GM21825 (cell line): Measurements from ENCODE around the gene ABHD14A.
A peak's percentile ranks its signal among the peaks of the same experiment; 100 is the strongest.
"Not testable (repeated sequence)": the region's sequence is repeated elsewhere in the genome, so short reads cannot be mapped to it uniquely, and the experiment has no call there.

ENCODE experiments used
- ATAC-seq: cut with Tn5 transposase; IDR thresholded peaks from one replicate; pipeline ENCODE4 v1.9.1; 2021; ENCODE audit warnings: mild to moderate bottlenecking, moderate library complexity; ENCODE audit not compliant: unreplicated experiment

The ABHD14A gene

GRCh38 chr3:51974963-51975851 lies at the start of gene ABHD14A:
Gene ABHD14A (plus strand): TSS chr3:51975064. CDS start chr3:51975136, 72 bp downstream.
- ATAC-seq = peak; percentile 58

DNA sequence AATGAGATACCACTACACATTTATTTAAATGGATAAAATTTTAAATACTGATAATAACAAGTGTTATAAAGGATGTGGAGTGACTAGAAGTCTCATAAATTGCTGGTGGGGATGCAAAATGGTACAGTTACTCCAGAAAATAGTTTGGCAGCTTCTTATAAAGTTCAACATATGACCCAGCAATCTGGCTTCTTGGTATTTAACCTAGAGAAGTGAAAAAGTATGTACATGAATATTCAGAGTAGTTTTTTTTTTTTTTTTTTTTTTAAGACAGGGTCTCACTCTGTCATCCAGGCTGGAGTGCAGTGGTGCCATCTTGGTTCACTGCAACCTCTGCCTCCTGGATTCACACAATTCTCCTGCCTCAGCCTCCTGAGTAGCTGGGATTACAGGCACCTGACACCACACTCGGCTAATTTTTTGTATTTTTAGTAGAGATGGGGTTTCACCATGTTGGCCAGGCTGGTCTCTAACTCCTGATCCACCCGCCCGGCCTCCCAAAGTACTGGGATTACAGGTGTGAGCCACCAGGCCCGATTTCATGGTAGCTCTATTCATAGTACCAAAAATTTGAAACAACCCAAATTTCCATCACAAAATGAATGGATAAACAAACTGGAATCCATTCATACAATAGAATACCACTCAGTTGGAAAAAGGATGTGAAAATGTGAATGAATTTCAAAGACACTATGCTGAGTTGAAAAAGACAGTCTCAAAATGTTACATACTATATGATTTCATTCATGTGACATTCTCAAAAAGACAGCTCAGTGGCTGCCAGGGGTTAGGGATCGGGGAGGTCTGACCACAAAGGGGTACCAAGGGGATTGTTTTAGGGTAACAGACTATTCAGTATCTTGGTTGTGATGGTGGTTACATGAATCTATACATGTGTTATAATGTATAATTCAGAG lies 47.5 kb upstream of the ABHD14A start:
- no peak for ATAC-seq

DNA sequence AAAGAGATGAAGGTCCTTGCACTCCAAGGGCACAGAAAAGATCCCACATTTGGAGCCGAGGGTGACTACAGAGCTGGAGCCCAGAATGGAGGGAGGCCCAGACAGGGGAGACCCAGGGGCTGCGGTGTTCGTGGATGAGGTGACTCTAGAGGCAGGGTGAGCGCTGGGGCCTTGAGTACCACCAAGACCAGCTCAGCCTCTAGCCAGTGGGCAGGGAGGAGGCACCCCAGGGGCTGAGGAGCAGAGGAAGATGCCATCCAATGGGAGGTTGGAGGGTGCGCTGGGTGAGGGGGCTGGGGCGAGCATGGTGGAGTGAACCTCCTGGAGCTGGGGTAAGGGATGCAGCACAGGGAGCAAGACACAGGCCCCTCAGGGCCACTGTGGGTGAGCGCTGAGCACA lies 46.4 kb upstream of the ABHD14A start:
- no peak for ATAC-seq

- ATAC-seq = not testable (repeated sequence)
These were observed 45.9 kb upstream of the ABHD14A start for GRCh38 chr3:51928981-51929380.

- no peak for ATAC-seq
These were observed 45.4 kb upstream of the ABHD14A start for GRCh38 chr3:51929420-51930003.

DNA sequence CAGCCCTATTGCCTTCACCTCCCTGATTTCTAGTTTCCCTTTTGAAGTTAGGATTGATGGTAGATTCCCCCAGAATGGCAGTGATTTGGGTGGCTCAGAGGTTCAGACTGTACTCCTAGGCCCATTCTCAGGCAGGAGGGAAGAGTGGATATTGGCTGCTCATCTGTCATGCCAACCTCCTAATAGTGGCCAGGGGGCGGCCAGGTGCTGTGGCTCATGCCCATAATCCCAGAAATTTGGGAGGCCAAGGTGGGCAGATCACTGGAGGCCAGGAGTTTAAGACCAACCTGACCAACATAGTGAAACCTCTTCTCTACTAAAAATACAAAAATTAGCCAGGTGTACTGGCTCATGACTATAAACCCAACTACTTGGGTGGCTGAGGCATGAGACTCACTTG lies 44.4 kb upstream of the ABHD14A start:
- ATAC-seq = no peak

- no peak for ATAC-seq
These were observed 43.1 kb upstream of the ABHD14A start for GRCh38 chr3:51931756-51932155.

DNA sequence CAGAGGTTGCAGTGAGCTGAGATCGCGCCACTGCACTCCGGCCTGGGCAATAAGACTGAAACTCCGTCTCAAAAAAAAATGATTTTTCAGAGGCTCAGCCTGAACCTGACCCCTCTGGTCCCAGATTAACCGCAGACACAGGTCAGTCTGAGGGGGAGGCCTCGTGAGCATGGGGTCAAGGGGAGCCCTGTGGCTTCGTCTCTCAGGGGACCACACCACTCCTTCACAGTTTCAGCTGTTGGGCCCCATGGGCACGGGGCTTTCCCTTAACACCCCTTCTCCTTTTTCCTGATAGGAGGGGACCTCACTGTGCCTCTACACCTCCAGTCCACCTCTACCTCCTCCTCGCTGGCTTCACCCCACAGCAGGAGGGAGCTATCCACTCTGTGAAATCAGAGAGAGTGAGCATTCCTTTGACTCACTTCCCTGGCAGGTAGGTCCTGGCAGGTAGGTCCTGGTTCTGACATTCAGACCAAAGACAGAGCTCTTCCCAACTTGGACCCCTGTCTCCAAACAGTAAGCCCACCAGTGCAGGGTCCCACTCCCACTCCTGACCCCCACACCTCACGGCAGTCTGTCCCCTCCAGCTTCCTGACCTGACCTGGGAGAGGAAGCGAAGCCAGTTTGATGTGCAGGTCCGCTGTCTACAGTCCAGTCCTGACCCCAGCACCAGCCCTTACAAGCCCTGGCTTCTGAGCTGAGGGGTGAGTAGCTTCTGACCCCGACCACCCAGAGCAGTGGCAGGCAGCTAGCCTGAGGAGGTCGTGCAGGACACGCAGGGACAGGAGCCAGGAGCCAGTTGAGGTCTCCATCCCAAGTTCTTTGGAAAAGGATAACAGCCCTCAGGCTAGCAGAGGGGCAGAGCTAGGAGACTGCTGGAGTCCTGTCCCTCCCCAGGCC lies 42.1 kb upstream of the ABHD14A start:
- no peak for ATAC-seq

GRCh38 chr3:51933471-51934138 lies 41.3 kb upstream of the ABHD14A start:
- ATAC-seq = no peak

DNA sequence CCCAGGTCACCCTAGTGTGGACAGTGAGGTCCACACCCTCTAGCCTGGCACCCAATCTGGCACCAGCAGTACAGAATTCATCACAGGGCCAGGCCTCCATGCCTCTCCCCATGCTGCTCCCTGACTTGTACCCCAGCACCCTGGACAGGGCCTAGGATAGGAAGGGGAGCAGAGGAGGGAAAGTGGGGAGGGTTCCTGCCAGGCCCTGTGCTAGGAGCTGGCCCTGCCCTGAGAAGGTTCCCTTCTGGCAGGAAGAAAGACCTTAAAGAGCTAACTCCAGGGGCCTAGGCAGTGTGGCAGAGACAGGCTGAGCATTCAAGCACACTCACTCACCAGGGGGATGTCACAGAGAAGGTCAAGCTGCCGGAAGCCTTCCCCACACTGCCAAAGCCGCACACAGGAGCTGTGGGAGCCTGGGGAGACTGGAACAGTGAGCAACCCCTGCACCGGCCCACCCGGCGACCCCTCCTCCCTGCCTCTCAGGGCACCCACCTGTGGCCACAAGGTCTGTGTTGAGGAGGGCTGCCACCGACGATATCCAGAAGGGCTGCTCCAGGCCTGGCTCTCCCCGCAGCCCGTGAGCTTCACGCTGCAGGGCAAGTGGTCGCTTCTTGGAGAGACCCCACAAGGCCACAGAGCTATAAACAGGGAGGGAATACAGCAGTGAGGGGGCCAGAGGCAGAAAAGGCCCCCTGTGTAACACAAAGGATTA lies 40.6 kb upstream of the ABHD14A start:
- no peak for ATAC-seq

DNA sequence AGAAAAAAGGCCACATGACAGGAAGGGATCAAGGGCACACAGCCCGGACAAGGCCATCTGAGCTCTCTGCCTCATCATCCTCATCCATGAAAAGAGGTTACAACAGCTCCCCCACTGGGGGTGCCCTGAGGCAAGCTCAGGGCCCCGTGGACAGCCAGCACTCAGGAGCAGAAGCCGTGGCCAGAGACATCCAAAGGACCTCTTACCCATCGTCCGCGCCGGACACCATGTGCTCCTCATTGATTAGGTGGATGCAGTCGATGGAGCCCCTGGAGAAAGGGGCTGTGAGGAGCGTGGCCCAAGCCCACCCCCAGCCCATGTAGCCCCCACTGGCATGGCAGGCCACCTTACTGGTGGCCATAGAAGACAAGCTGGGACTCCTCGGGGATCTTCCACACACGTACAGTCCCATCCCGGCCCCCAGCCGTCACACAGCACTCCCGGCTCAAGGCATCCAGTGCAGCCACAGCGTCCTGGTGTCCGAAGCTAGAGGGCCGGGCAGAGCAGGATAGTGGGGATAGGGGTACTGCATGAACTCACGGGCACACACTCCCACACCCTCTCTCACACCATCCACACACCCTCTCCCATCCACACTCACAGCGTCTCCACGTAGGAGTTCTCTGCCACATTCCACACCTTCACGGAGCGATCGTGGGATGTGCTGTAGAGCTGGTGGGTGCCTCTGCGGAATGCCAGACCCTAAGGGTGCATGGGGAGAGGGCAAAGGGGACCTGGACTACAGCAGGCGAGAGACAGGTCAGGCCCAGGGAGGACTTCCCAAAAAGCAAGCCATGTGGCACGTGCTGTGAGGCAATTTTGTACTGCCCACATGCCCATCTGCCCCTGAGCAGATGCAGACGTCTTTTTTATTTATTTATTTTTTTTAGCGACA lies 39.6 kb upstream of the ABHD14A start:
- ATAC-seq = no peak

DNA sequence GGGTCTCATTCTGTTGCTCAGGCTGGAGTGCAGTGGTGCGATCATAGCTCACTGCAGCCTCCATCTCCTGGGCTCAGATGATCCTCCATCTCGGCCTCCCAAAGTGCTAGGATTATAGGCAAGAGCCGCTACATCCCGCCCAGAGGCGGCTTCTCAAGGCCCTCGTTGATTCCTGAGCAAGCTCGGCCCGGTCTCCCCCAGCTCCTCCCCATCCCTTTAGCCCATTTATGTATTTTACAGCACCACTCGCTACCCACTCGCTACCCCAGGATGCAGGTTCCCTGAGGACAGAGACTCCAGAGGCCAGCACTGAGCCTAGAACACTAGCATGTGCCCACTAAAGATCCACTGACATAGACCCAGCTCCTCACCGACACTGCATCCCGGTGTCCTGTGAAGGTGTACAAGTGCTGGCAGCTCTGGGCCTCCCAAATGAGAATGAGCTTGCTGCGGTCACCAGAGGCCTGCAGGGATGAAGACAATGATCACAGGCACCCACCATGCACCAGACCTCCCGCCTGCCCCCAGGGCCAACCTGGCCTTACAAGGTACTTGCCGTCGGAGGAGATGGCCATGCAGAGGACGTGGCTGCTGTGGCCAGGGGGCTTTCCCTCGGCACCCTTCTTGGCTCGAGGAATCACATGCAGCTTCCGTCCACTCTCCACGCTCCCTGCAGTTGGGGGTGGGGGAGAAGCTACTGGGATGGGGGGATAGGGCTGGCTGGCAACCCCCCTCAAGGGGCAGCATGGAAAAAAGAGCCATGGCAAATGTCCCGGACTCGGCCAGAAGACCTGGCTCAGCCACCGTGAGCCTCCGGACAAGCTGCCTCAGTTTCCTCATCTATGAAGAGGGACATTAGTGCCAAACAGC lies 38.7 kb upstream of the ABHD14A start:
- ATAC-seq = no peak

DNA sequence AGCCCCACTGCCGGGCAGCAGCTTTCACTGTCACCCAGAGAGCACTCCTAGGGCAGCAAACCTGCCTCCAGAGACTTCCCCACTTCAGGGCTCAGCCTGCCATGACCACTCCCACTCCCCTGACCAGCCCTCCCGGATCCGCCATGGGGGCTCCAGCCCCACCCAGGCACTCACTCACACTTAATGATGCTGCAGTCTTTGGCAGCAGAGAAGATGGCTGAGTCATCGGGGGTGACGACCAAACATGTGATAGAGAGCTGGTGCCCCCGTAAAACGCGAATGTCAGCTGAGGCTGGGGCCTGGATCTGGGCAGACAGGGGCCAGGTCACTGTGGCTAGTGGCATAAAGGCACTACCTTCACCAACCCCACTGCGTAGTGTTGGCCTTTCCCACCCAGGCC lies 37.9 kb upstream of the ABHD14A start:
- no peak for ATAC-seq

- ATAC-seq = no peak
These were observed 37.0 kb upstream of the ABHD14A start for GRCh38 chr3:51937611-51938450.

- no peak for ATAC-seq
These were observed 36.0 kb upstream of the ABHD14A start for GRCh38 chr3:51938780-51939425.
